IMR-90 (cell line): ENCODE data around the gene SPATA31E1. TPM values are rescaled to one million over a fixed set of nuclear protein-coding genes. Genes with fewer than 3 reads are reported as not detected.

Experiments
- ATAC-seq: fragments of 200-7000 bp; cut with Tn5 transposase; 2 replicates; pipeline ENCODE4 v1.9.1; 2020; ENCODE audit warnings: low read depth, mild to moderate bottlenecking, moderate library complexity
- BruUV-seq: library from RNA; stranded (reverse); fragments of 400-500 nt; replicated peaks from 2 replicates; lab custom pipeline; 2021; lab: Mats Ljungman, UMichigan
- CTCF ChIA-PET: fragments of 300-600 bp; formaldehyde crosslinking; extraction: SDS; loops from one replicate; lab custom pipeline; 2021; ENCODE audit warnings: antibody characterized with exemption; lab: Yijun Ruan, JAX
- POLR2A ChIA-PET: fragments of 300-600 bp; sonication (Branson Sonifier 250); formaldehyde crosslinking; loops from one replicate; lab custom pipeline; 2022; ENCODE audit warnings: antibody characterized with exemption; ENCODE audit not compliant: unreplicated experiment; lab: Charles Lee
- DNase-seq: peaks from one replicate; pipeline ENCODE4 v3.0.0; 2013
- H2AFZ ChIP-seq: replicated peaks from 2 replicates; pipeline ENCODE3; 2013; ENCODE audit warnings: low read length, mild to moderate bottlenecking; ENCODE audit not compliant: poor library complexity
- H2AK5ac ChIP-seq: 2 replicates; pipeline ENCODE4 v1.6.1; 2013; ENCODE audit warnings: low read depth, low read length, inconsistent platforms
- H2AK9ac ChIP-seq: replicated peaks from 2 replicates; pipeline ENCODE3; 2013; ENCODE audit warnings: mild to moderate bottlenecking, low read depth, low read length, moderate library complexity; ENCODE audit not compliant: poor library complexity
- H2BK120ac ChIP-seq: 2 replicates; pipeline ENCODE4 v1.6.1; 2013; ENCODE audit warnings: low read depth, low read length, inconsistent platforms
- H2BK15ac ChIP-seq: 3 replicates; pipeline ENCODE4 v1.6.1; 2013; ENCODE audit warnings: low read depth, low read length, inconsistent platforms
- H2BK20ac ChIP-seq: 2 replicates; pipeline ENCODE4 v1.6.1; 2013; ENCODE audit warnings: low read depth, mild to moderate bottlenecking, inconsistent platforms, low read length, moderate library complexity
- H2BK5ac ChIP-seq: 2 replicates; pipeline ENCODE4 v1.6.1; 2013; ENCODE audit warnings: mild to moderate bottlenecking, low read depth, low read length, inconsistent platforms; ENCODE audit not compliant: poor library complexity, severe bottlenecking
- H3K14ac ChIP-seq: replicated peaks from 2 replicates; pipeline ENCODE4 v1.6.1; 2013; ENCODE audit warnings: low read depth, low read length, inconsistent platforms
- H3K18ac ChIP-seq: 2 replicates; pipeline ENCODE4 v1.6.1; 2013; ENCODE audit warnings: low read depth, low read length, control low read depth
- H3K23ac ChIP-seq: 2 replicates; pipeline ENCODE4 v1.6.1; 2013; ENCODE audit warnings: low read depth, low read length, inconsistent platforms
- H3K27ac ChIP-seq: 2 replicates; pipeline ENCODE4 v1.5.1; 2013; ENCODE audit warnings: mild to moderate bottlenecking, control low read depth, low read length; ENCODE audit not compliant: insufficient read depth
- H3K27me3 ChIP-seq: 2 replicates; pipeline ENCODE4 v1.6.1; 2013; ENCODE audit warnings: low read length; ENCODE audit not compliant: control insufficient read depth, insufficient read depth
- H3K36me3 ChIP-seq: 2 replicates; pipeline ENCODE4 v1.6.1; 2013; ENCODE audit warnings: low read length, mixed read lengths; ENCODE audit not compliant: control insufficient read depth, insufficient read depth
- H3K4ac ChIP-seq: 2 replicates; pipeline ENCODE4 v1.6.1; 2013; ENCODE audit warnings: low read depth, low read length, inconsistent platforms
- H3K4me1 ChIP-seq: 2 replicates; pipeline ENCODE4 v1.6.1; 2013; ENCODE audit warnings: low read length, mixed read lengths; ENCODE audit not compliant: control insufficient read depth, insufficient read depth
- H3K4me2 ChIP-seq: 2 replicates; pipeline ENCODE4 v1.6.1; 2013; ENCODE audit warnings: low read depth, mild to moderate bottlenecking, control low read depth, low read length, moderate library complexity
- H3K4me3 ChIP-seq: 2 replicates; pipeline ENCODE4 v1.5.1; 2013; ENCODE audit warnings: low read depth, mild to moderate bottlenecking, control low read depth, low read length, moderate library complexity; ENCODE audit not compliant: insufficient read depth
- H3K56ac ChIP-seq: 2 replicates; pipeline ENCODE4 v1.6.1; 2013; ENCODE audit warnings: low read length, inconsistent platforms; ENCODE audit not compliant: insufficient read depth; ENCODE audit errors: extremely low read depth
- H3K79me1 ChIP-seq, 2 experiments: 2 replicates each; pipeline ENCODE4 v1.6.1; 2013; ENCODE audit warnings: low read length in 2 of 2, inconsistent platforms in 1 of 2, low read depth in 1 of 2
- H3K9ac ChIP-seq: 2 replicates; pipeline ENCODE4 v1.6.1; 2013; ENCODE audit warnings: low read depth, low read length, control low read depth
- H3K9me1 ChIP-seq: 2 replicates; pipeline ENCODE4 v1.6.1; 2013; ENCODE audit warnings: low read length, inconsistent platforms; ENCODE audit not compliant: insufficient read depth
- H3K9me3 ChIP-seq: 2 replicates; pipeline ENCODE4 v1.6.1; 2013; ENCODE audit warnings: low read length; ENCODE audit not compliant: control insufficient read depth, insufficient read depth
- H4K20me1 ChIP-seq: 2 replicates; pipeline ENCODE4 v1.6.1; 2013; ENCODE audit warnings: low read length, inconsistent platforms; ENCODE audit not compliant: insufficient read depth
- H4K5ac ChIP-seq: 2 replicates; pipeline ENCODE4 v1.6.1; 2013; ENCODE audit warnings: mild to moderate bottlenecking, low read depth, low read length, control low read depth
- H4K8ac ChIP-seq, 2 experiments: 2 replicates each; pipeline ENCODE4 v1.6.1; 2013; ENCODE audit warnings: low read depth in 2 of 2, low read length in 2 of 2, control low read depth in 1 of 2, inconsistent platforms in 1 of 2
- H4K91ac ChIP-seq: 2 replicates; pipeline ENCODE4 v1.6.1; 2013; ENCODE audit warnings: low read depth, low read length, inconsistent platforms; ENCODE audit not compliant: insufficient read depth
- BHLHE40 ChIP-seq: fragments of 150-350 bp; IDR thresholded peaks from 2 replicates; pipeline ENCODE4 v1.6.1; 2016; ENCODE audit warnings: mild to moderate bottlenecking, low read depth, low read length
- MAZ ChIP-seq: IDR thresholded peaks from 2 replicates; pipeline ENCODE4 v1.6.1; 2012; ENCODE audit warnings: low read depth, mild to moderate bottlenecking, low read length, improper control_type of control experiment, moderate library complexity, borderline replicate concordance
- MXI1 ChIP-seq: IDR thresholded peaks from 2 replicates; pipeline ENCODE4 v1.6.1; 2012; ENCODE audit warnings: low read depth, mild to moderate bottlenecking, low read length, moderate library complexity, borderline replicate concordance
- NFE2L2 ChIP-seq: fragments of 150-350 bp; IDR thresholded peaks from 2 replicates; pipeline ENCODE4 v1.6.1; 2016; ENCODE audit warnings: low read depth, mild to moderate bottlenecking, low read length
- POLR2A ChIP-seq: IDR thresholded peaks from 2 replicates; pipeline ENCODE4 v1.6.1; 2012; ENCODE audit warnings: mild to moderate bottlenecking, low read depth, low read length
- RCOR1 ChIP-seq: IDR thresholded peaks from 2 replicates; pipeline ENCODE4 v1.6.1; 2012; ENCODE audit warnings: mild to moderate bottlenecking, low read length, improper control_type of control experiment; ENCODE audit not compliant: insufficient replicate concordance
- RFX5 ChIP-seq: IDR thresholded peaks from 2 replicates; pipeline ENCODE4 v1.8.0; 2012; ENCODE audit warnings: low read depth, mild to moderate bottlenecking, low read length, moderate library complexity
- WGBS, 2 experiments: methylation state at CpG; one replicate each; pipeline versions ENCODE4 v1.1.5 to v1.1.7; 2013; ENCODE audit warnings: missing lambda C conversion rate in 2 of 2; ENCODE audit not compliant: insufficient read length in 1 of 2; ENCODE audit errors: extremely low coverage in 2 of 2; 5-methylcytosine and 5-hydroxymethylcytosine counted together
- dilution Hi-C: fragments of 300-500 bp; cut with HindIII; formaldehyde crosslinking; loops from one replicate; pipeline ENCODE4 v1.14.3; 2018; ENCODE audit warnings: low sequenced_read_pairs; ENCODE audit not compliant: unreplicated experiment
- in situ Hi-C: fragments of 300-500 bp; cut with MboI; formaldehyde crosslinking; loops from 3 replicates; pipeline ENCODE4 v1.14.3; 2019; ENCODE audit warnings: low sequenced_read_pairs, inconsistent platforms, mixed read lengths
- intact Hi-C: fragments of 100-400 bp; cut with micrococcal nuclease; formaldehyde crosslinking; loops from 2 replicates; pipeline ENCODE4 v1.10.0; 2022
- polyA plus RNA-seq, 3 experiments: library from polyadenylated mRNA; depleted of rRNA; stranded (reverse); fragments of >200 nt; gene quantifications; 2 replicates each; pipeline ENCODE4 v1.2.3, GENCODE V29; 2012; ENCODE audit warnings: low replicate concordance in 1 of 3
- total RNA-seq: library from RNA; depleted of rRNA; stranded (reverse); fragments of >200 nt; gene quantifications from 2 replicates; pipeline ENCODE4 v1.2.3, GENCODE V29; 2012
- TF ChIP-seq, protein P1 (sequence below): fragments of 150-350 bp; IDR thresholded peaks from 2 replicates; pipeline ENCODE4 v1.6.1; 2017; ENCODE audit warnings: mild to moderate bottlenecking, antibody characterized with exemption, low read length, low read depth
- TF ChIP-seq, protein P2 (sequence below): fragments of 150-350 bp; IDR thresholded peaks from 2 replicates; pipeline ENCODE4 v1.6.1; 2016; ENCODE audit warnings: low read depth, mild to moderate bottlenecking, low read length, moderate library complexity, borderline replicate concordance

The SPATA31E1 gene
- total and polyA plus RNA-seq, 2 of the 4 experiments (the other 2 are of a cell fraction): 0.03 TPM; not detected in 1

DNA sequence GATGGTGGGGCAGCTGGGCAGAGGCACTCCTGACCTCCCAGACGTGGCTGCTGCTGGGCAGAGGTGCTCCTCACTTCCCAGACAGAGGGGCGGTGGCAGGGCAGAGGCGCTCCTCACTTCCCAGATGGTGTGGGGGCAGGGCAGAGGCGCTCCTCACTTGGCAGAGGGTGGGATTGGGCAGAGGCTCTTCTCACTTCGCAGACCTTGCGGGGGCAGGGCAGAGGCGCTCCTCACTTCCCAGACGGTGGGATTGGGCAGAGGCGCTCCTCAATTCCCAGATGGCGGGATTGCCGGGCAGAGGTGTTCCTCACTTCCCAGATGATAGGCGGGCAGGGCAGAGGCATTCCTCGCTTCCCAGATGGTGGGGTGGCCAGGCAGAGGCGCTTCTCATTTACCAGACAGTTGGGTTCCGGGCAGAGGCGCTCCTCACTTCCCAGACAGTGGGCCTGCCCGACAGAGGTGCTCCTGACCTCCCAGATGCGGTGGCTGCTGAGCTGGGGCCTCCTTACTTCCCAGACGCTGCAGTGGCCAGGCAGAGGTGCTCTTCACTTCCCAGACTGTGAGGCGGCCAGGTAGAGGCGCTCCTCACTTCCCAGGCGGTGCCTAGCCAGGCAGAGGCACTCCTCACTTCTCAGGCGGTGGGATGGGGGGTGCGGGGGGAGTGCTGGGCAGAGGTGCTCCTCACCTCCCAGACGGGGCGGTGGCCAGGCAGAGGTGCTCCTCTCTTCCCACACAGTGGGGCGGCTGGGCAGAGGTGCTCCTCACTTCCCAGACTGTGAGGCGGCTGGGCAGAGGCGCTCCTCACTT lies 25.3 kb upstream of the SPATA31E1 start:
- TF ChIP-seq RCOR1: no peak
- TF ChIP-seq, protein P1, sequence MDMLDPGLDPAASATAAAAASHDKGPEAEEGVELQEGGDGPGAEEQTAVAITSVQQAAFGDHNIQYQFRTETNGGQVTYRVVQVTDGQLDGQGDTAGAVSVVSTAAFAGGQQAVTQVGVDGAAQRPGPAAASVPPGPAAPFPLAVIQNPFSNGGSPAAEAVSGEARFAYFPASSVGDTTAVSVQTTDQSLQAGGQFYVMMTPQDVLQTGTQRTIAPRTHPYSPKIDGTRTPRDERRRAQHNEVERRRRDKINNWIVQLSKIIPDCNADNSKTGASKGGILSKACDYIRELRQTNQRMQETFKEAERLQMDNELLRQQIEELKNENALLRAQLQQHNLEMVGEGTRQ: no peak
- no peak for TF ChIP-seq BHLHE40
- TF ChIP-seq, protein P2, sequence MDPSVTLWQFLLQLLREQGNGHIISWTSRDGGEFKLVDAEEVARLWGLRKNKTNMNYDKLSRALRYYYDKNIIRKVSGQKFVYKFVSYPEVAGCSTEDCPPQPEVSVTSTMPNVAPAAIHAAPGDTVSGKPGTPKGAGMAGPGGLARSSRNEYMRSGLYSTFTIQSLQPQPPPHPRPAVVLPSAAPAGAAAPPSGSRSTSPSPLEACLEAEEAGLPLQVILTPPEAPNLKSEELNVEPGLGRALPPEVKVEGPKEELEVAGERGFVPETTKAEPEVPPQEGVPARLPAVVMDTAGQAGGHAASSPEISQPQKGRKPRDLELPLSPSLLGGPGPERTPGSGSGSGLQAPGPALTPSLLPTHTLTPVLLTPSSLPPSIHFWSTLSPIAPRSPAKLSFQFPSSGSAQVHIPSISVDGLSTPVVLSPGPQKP: no peak
- no peak for TF ChIP-seq NFE2L2
- no peak for TF ChIP-seq MXI1
- no peak for TF ChIP-seq MAZ
- TF ChIP-seq POLR2A: no peak
- no peak for TF ChIP-seq RFX5
- no peak overlapping the region for H4K5ac ChIP-seq
- H3K79me1 ChIP-seq: no peaks in the 10 kb centered on the region
- no peak overlapping the region for H3K9ac ChIP-seq
- no peaks in the 10 kb centered on the region for H3K36me3 ChIP-seq
- H4K91ac ChIP-seq: no peak overlapping the region
- H3K27me3 ChIP-seq: no peaks in the 10 kb centered on the region
- H2BK120ac ChIP-seq: no peak overlapping the region
- H3K9me3 ChIP-seq: peaks cover 2% of the 10 kb centered on the region; the same call in 1 of the 2 replicates
- no peak overlapping the region for H3K4ac ChIP-seq
- no peak overlapping the region for H3K56ac ChIP-seq
- H2AFZ ChIP-seq: no peak overlapping the region
- in situ Hi-C loops: no loop called here
- no peaks in the 10 kb centered on the region for H4K20me1 ChIP-seq
- H2BK15ac ChIP-seq: no peak overlapping the region
- dilution Hi-C loops: no loop called here
- no peak overlapping the region for H3K23ac ChIP-seq
- ATAC-seq (no peak), DNase-seq (no peak)
- H4K8ac ChIP-seq: no peak overlapping the region
- no peaks in the 10 kb centered on the region for H3K4me1 ChIP-seq
- H3K14ac ChIP-seq: no peak overlapping the region
- no TSS peak for BruUV-seq
- WGBS, 2 experiments: 97% methylated on average over 6 of the region's 29 CpGs; no CpG with 5 or more reads in 1 of the 2 experiments
- H3K4me2 ChIP-seq: no peak overlapping the region
- H3K4me3 ChIP-seq: no peak overlapping the region
- H2BK5ac ChIP-seq: no peak overlapping the region
- H2AK5ac ChIP-seq: no peak overlapping the region
- no peaks in the 10 kb centered on the region for H3K9me1 ChIP-seq
- H2BK20ac ChIP-seq: no peak overlapping the region
- H3K18ac ChIP-seq: no peak overlapping the region
- H2AK9ac ChIP-seq: no peak overlapping the region
- CTCF ChIA-PET: interaction anchor here (0.7 kb wide), 1 partner anchor 143 kb away, joined by 5 read pairs; no protein-coding TSS in a partner anchor
- POLR2A ChIA-PET: no interaction called here
- intact Hi-C loops: no loop called here
- H3K27ac ChIP-seq: no peak overlapping the region
